Sigmoid colon (tissue), 3 donors: ENCODE data around the gene SIVA1.

Experiments
- CTCF ChIP-seq, 4 experiments: fragments of 450-650 bp in 3 of 4; fragments of 200-600 bp in 1 of 4; IDR thresholded peaks; one replicate each; pipeline ENCODE4 v1.5.1; 2016 to 2019; ENCODE audit warnings: antibody characterized with exemption in 4 of 4, mild to moderate bottlenecking in 3 of 4, moderate library complexity in 2 of 4
- POLR2A ChIP-seq, 2 donors: fragments of 450-650 bp; IDR thresholded peaks; one replicate each; pipeline ENCODE4 v1.6.1; 2016; ENCODE audit warnings: antibody characterized with exemption in 2 of 2, mild to moderate bottlenecking in 2 of 2, moderate library complexity in 2 of 2

DNA sequence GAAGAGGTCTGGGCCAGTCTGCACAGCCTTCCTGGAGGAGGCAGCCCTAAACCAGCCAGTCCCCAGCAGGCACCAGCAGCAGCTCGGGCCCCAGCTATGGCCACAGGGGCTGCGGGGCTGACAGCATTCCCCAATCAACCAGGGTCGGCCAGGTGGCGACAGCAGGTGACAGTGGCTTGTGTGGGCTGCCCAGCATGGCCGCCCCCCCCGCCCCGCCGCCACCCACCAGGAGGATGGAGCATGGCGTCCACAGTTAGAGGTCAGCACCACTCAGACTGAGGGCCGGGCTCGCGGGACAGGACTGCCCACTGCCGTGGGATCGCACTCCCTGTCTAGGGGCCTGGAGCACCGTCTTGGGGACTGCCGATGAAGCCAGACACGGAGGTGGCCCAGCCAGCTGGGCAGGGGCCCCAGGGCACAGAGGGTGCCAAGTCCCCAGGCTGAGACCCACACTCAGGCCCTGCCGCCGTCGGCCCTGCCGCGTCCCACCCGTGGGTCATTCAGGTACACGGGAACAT is 27.6 kb downstream of the SIVA1 start:
- TF ChIP-seq POLR2A (IDR thresholded peaks at IDR 0.05): no peak
- no peak for TF ChIP-seq CTCF (IDR thresholded peaks at IDR 0.05)
